GM10248 (cell line): ENCODE results near the gene GREB1L.

ENCODE experiments used
- CTCF ChIA-PET: fragments of 300-600 bp; sonication (Branson Sonifier 250); formaldehyde crosslinking; extraction: SDS; loops from one replicate; lab custom pipeline; 2021; ENCODE audit warnings: antibody characterized with exemption; lab: Yijun Ruan, JAX
- POLR2A ChIA-PET: fragments of 350-650 bp; sonication (Branson Sonifier 250); formaldehyde crosslinking; extraction: SDS; loops from one replicate; lab custom pipeline; 2020; ENCODE audit warnings: antibody characterized with exemption; lab: Yijun Ruan, JAX
- DNase-seq: peaks from one replicate; pipeline ENCODE4 v3.0.0; 2012; ENCODE audit errors: extremely low spot score
- TF ChIP-seq, protein P1 (sequence below): IDR thresholded peaks from 2 replicates; pipeline ENCODE4 v1.5.1; 2012; ENCODE audit warnings: mild to moderate bottlenecking, low read depth; ENCODE audit errors: extremely low read depth, missing control alignments, control extremely low read depth

Gene GREB1L

DNA sequence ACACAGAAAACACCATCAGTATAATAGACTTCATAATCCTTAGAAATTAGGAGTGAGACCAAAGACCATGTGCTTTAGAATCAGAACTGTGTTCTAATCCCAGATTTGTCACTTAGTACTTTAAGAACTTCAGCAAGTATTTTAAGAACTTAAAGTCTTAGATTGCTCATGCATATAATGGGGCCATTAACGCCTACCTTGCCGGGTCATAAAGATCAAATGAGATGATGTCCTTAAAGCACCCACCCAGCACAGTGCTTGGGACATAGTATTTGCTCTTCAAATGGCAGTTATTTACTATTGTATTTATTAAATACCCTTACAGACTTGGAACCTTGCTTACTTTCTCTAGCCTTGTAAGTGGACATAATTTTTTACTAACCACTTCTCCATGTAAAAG, 156.1 kb downstream of the GREB1L start:
- no peak for DNase-seq
- ChIA-PET POLR2A (no interaction called here), CTCF (no interaction called here)
- TF ChIP-seq, protein P1, sequence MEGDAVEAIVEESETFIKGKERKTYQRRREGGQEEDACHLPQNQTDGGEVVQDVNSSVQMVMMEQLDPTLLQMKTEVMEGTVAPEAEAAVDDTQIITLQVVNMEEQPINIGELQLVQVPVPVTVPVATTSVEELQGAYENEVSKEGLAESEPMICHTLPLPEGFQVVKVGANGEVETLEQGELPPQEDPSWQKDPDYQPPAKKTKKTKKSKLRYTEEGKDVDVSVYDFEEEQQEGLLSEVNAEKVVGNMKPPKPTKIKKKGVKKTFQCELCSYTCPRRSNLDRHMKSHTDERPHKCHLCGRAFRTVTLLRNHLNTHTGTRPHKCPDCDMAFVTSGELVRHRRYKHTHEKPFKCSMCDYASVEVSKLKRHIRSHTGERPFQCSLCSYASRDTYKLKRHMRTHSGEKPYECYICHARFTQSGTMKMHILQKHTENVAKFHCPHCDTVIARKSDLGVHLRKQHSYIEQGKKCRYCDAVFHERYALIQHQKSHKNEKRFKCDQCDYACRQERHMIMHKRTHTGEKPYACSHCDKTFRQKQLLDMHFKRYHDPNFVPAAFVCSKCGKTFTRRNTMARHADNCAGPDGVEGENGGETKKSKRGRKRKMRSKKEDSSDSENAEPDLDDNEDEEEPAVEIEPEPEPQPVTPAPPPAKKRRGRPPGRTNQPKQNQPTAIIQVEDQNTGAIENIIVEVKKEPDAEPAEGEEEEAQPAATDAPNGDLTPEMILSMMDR = no peak

DNA sequence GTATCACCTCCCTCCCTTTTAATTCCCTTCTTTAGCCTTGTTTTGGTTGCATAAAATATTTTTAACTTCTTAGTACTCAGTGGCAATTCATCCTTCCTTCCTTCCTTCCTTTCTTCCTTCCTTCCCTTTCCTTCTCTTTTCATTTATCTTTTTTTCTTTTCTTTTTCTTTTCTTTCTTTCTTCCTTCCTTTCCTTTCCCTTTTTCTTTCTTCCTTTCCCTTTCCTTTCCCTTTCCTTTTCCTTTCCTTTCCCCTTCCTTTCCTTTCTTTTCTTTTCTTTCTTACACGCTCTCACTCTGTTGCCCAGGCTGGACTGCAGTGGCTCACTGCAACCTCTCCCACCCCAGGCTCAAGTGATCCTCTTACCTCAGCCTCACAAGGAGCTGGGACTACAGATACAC, 160.2 kb downstream of the GREB1L start:
- ChIA-PET CTCF (no interaction called here), POLR2A (no interaction called here)
- no peak for DNase-seq
- TF ChIP-seq, protein P1 = no peak

DNA sequence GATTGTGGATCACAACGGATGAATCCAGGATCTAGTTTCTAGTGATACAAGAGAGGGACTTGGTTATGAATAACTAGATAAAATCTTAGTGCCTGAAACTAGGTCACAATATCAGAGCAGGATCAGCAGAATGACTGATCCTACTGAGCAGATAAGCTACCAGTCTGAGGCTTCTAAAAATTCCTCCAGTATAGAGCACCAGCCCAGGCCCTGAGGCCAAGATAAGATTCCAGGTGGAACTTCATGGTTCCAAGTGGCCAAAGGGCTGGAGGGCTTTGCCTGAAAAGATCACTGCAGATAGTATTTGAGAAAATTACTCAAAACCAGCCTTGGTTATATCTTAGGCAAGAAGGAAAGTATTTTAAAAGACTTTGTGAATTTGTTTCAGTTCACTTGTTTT, 162.4 kb downstream of the GREB1L start:
- POLR2A ChIA-PET = no interaction called here
- TF ChIP-seq, protein P1 = no peak
- CTCF ChIA-PET = interaction anchor here (0.8 kb wide), 1 partner anchor 26 kb away, joined by 3 read pairs; no protein-coding TSS in a partner anchor
- DNase-seq = no peak

DNA sequence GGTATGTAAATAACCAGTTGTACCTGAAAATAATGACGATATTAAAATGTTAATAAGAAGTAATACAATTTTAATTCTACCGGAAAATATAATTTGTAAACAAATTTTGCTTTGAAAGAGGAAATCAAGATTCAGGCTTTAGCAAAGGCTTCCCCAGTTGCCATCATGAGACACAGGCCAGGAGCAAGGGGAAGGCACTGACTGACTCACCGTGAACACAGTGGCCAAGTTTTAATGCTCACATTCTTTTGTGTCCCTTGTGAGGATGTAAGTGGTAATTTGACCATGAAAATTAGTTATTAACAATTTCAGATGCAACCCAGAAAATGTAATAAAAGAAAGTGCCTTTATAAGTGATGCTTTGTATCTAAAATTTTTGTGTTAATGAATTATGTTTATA, 164.1 kb downstream of the GREB1L start:
- TF ChIP-seq, protein P1 = no peak
- ChIA-PET CTCF (no interaction called here), POLR2A (no interaction called here)

DNA sequence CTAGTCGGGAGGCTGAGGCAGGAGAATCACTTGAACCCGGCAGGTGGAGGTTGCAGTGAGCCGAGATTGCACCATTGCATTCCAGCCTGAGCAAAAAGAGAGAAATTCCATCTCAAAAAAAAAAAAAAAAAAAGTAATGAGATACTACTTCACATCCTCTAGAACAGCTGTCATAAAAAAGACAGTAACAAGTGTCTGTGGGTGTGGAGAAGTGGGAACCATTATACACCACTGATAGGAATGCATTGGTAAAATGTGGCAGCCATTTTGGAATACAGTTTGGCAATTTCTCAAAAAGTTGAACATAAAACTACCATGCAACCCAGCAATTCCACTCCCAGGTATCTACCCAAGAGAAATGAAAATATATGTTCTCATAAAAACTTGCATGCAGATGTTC, 166.6 kb downstream of the GREB1L start:
- TF ChIP-seq, protein P1 = no peak
- ChIA-PET CTCF (no interaction called here), POLR2A (no interaction called here)
- DNase-seq = no peak

More for the DNA sequence above, 164.1 kb downstream of the GREB1L start:
- no peak for DNase-seq

DNA sequence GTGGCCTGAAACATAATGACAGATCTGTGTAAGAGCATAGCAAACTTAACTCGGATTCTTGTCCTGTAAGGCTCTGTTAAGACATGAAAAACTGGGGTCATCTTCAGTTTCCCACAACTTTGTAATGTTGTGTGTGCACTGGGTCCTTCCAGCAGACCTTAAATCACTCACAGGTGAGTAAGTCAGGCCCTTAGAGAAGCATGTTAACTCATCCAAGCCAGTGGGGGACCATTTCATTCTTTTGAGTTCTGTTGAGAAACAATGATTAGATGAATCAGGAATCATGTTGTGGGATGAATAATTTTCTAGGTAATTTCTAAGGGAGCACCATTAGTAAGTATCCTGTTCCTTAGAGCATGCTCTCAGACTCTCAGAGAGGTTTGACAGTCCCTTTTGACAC, 191.4 kb downstream of the GREB1L start:
- DNase-seq = no peak
- ChIA-PET POLR2A (no interaction called here), CTCF (interaction anchor here (1.8 kb wide), 1 partner anchor 12 kb away, joined by 4 read pairs; no protein-coding TSS in a partner anchor)
- TF ChIP-seq, protein P1 = no peak
